GM23338 (cell line): ENCODE measurements around the gene MAPK4. TPM values are rescaled to one million over a fixed set of nuclear protein-coding genes. Genes with fewer than 3 reads are reported as not detected.

Experiments used
- ATAC-seq: fragments of 200-7000 bp; cut with Tn5 transposase; 3 replicates; pipeline ENCODE4 v1.9.1; 2020
- DNase-seq: peaks from one replicate; pipeline ENCODE4 v3.0.0-alpha.2; 2015; ENCODE audit warnings: low spot score
- H2AFZ ChIP-seq: fragments of 200-600 bp; sonication (generic); 2 replicates; pipeline ENCODE4 v1.8.0; 2016; ENCODE audit warnings: antibody characterized with exemption, mild to moderate bottlenecking, moderate library complexity
- H3F3A ChIP-seq: fragments of 200-600 bp; sonication (generic); replicated peaks from 2 replicates; pipeline ENCODE4 v1.8.0; 2017; ENCODE audit warnings: antibody characterized with exemption, mixed run types, low read depth
- H3K27ac ChIP-seq: fragments of 200-600 bp; sonication (generic); 2 replicates; pipeline ENCODE4 v1.6.1; 2016; ENCODE audit warnings: low read depth
- H3K27me3 ChIP-seq: fragments of 200-600 bp; sonication (generic); 2 replicates; pipeline ENCODE4 v1.8.0; 2016; ENCODE audit warnings: mild to moderate bottlenecking, mixed run types, moderate library complexity; ENCODE audit not compliant: insufficient read depth
- H3K36me3 ChIP-seq: fragments of 200-600 bp; sonication (generic); 2 replicates; pipeline ENCODE4 v1.8.0; 2016; ENCODE audit warnings: mild to moderate bottlenecking; ENCODE audit not compliant: insufficient read depth
- H3K4me1 ChIP-seq: fragments of 200-600 bp; sonication (generic); 2 replicates; pipeline ENCODE4 v1.8.0; 2016; ENCODE audit warnings: mild to moderate bottlenecking, moderate library complexity; ENCODE audit not compliant: insufficient read depth
- H3K4me2 ChIP-seq: fragments of 200-600 bp; sonication (generic); 2 replicates; pipeline ENCODE4 v1.7.1; 2017; ENCODE audit warnings: mixed run types
- H3K4me3 ChIP-seq: fragments of 200-600 bp; sonication (generic); 2 replicates; pipeline ENCODE4 v1.6.1; 2016; ENCODE audit warnings: mixed run types
- H3K79me2 ChIP-seq: fragments of 200-600 bp; sonication (generic); replicated peaks from 2 replicates; pipeline ENCODE4 v1.8.0; 2017; ENCODE audit warnings: mild to moderate bottlenecking; ENCODE audit not compliant: insufficient read depth
- H3K9me2 ChIP-seq: fragments of 200-600 bp; sonication (generic); 2 replicates; pipeline ENCODE4 v1.8.0; 2017; ENCODE audit not compliant: insufficient read depth
- H4K20me1 ChIP-seq: fragments of 200-600 bp; sonication (generic); replicated peaks from 2 replicates; pipeline ENCODE4 v1.8.0; 2017; ENCODE audit warnings: mild to moderate bottlenecking; ENCODE audit not compliant: insufficient read depth
- H3K27ac Mint-ChIP-seq: 2 replicates; pipeline ENCODE4 v1.8.0; 2020; ENCODE audit warnings: inconsistent platforms, mild to moderate bottlenecking, moderate library complexity, mixed read lengths
- H3K27me3 Mint-ChIP-seq: 3 replicates; pipeline ENCODE4 v1.8.0; 2022; ENCODE audit warnings: low read depth, mild to moderate bottlenecking, moderate library complexity, mixed read lengths, inconsistent platforms; ENCODE audit not compliant: insufficient read depth, poor library complexity
- H3K36me3 Mint-ChIP-seq: 3 replicates; pipeline ENCODE4 v1.8.0; 2021; ENCODE audit warnings: low read depth, mild to moderate bottlenecking, inconsistent platforms, moderate library complexity, mixed read lengths
- H3K4me1 Mint-ChIP-seq: 3 replicates; pipeline ENCODE4 v1.8.0; 2020; ENCODE audit warnings: mild to moderate bottlenecking, inconsistent platforms, mixed read lengths
- H3K4me3 Mint-ChIP-seq: 3 replicates; pipeline ENCODE4 v1.8.0; 2021; ENCODE audit warnings: moderate library complexity, mild to moderate bottlenecking, inconsistent platforms, mixed read lengths
- H3K9me3 Mint-ChIP-seq: 3 replicates; pipeline ENCODE4 v1.8.0; 2020; ENCODE audit warnings: moderate library complexity, mild to moderate bottlenecking, inconsistent platforms, mixed read lengths
- CTCF ChIP-seq, 2 experiments: fragments of 200-600 bp in 1 of 2; sonication (generic) in 1 of 2; conservative IDR thresholded peaks; 2 replicates each; pipeline versions ENCODE4 v1.5.1 to v1.6.1; 2016 to 2017; ENCODE audit warnings: antibody characterized with exemption in 2 of 2, low read depth in 2 of 2, mild to moderate bottlenecking in 2 of 2, moderate library complexity in 1 of 2
- ETS1 ChIP-seq: IDR thresholded peaks from 2 replicates; pipeline ENCODE4 v1.6.1; 2016; ENCODE audit warnings: antibody characterized with exemption
- EZH2 ChIP-seq: fragments of 200-600 bp; sonication (generic); IDR thresholded peaks from one replicate; pipeline ENCODE4 v1.8.0; 2017; ENCODE audit warnings: antibody characterized with exemption, mild to moderate bottlenecking, low read depth; ENCODE audit not compliant: unreplicated experiment
- EZH2phosphoT487 ChIP-seq: fragments of 200-600 bp; sonication (generic); IDR thresholded peaks from one replicate; pipeline ENCODE4 v1.8.1; 2018; ENCODE audit warnings: antibody characterized with exemption; ENCODE audit not compliant: unreplicated experiment
- JUNB ChIP-seq: IDR thresholded peaks from one replicate; pipeline ENCODE4 v1.6.1; 2016; ENCODE audit warnings: antibody characterized with exemption; ENCODE audit not compliant: unreplicated experiment
- NANOG ChIP-seq: IDR thresholded peaks from 2 replicates; pipeline ENCODE4 v1.6.1; 2016; ENCODE audit warnings: antibody characterized with exemption, borderline replicate concordance
- POLR2AphosphoS5 ChIP-seq: IDR thresholded peaks from 2 replicates; pipeline ENCODE4 v1.6.1; 2016; ENCODE audit warnings: antibody characterized with exemption, low read depth
- REST ChIP-seq: IDR thresholded peaks from one replicate; pipeline ENCODE4 v1.6.1; 2018; ENCODE audit warnings: antibody characterized with exemption; ENCODE audit not compliant: unreplicated experiment
- STAT1 ChIP-seq: IDR thresholded peaks from one replicate; pipeline ENCODE4 v1.6.1; 2016; ENCODE audit warnings: antibody characterized with exemption; ENCODE audit not compliant: unreplicated experiment
- ZNF331 ChIP-seq: fragments of 250-450 bp; sonication (Bioruptor Pico); IDR thresholded peaks from 2 replicates; pipeline ENCODE4 v1.5.0; 2020; ENCODE audit warnings: low read depth, mild to moderate bottlenecking, moderate library complexity
- polyA plus RNA-seq: library from polyadenylated mRNA; unstranded; fragments of >200 nt; fragmentation: Nextera tagmentation; extraction: Ambion mirVana; gene quantifications from 2 replicates; pipeline ENCODE4 v1.2.1, GENCODE V29; 2016
- total RNA-seq: library from RNA; depleted of rRNA; stranded (reverse); fragments of >200 nt; shearing (Covaris generic); gene quantifications from 2 replicates; pipeline ENCODE4 v1.2.3, GENCODE V29; 2014

The MAPK4 gene
- total and polyA plus RNA-seq, 2 experiments from 2014 or later = 1.3 to 4.4 TPM

- no peaks in the 10 kb centered on the region for H3K27me3 ChIP-seq
- Mint-ChIP-seq H3K4me3 (no peak overlapping the region), H3K27me3 (peaks cover 6% of the 10 kb centered on the region), H3K36me3 (no peaks in the 10 kb centered on the region), H3K4me1 (peaks cover 15% of the 10 kb centered on the region), H3K27ac (no peak overlapping the region), H3K9me3 (no peaks in the 10 kb centered on the region)
- no peak overlapping the region for H3K4me2 ChIP-seq
- DNase-seq (no peak), ATAC-seq (no peak)
- H3K9me2 ChIP-seq = peaks cover 11% of the 10 kb centered on the region; the same call in 1 of the 2 replicates
- no peak overlapping the region for H2AFZ ChIP-seq
- no peaks in the 10 kb centered on the region for H3K79me2 ChIP-seq
- H4K20me1 ChIP-seq = no peaks in the 10 kb centered on the region
- no peaks in the 10 kb centered on the region for H3F3A ChIP-seq
- H3K36me3 ChIP-seq = no peaks in the 10 kb centered on the region
- no peaks in the 10 kb centered on the region for H3K4me1 ChIP-seq
- no peak overlapping the region for H3K27ac ChIP-seq
- TF ChIP-seq JUNB (no peak), STAT1 (no peak), NANOG (no peak), EZH2 (no peak), EZH2phosphoT487 (no peak), POLR2AphosphoS5 (no peak), ZNF331 (CRISPR knock-in tag) (no peak), ETS1 (no peak), CTCF (conservative IDR thresholded peaks at IDR 0.05; ENCODE audit: low read depth in 2 of 2) (no peak), REST (no peak)
- no peak overlapping the region for H3K4me3 ChIP-seq
These were observed 87.9 kb downstream of the MAPK4 start for GRCh38 chr18:50647792-50648191.

- Mint-ChIP-seq H3K9me3 (no peaks in the 10 kb centered on the region), H3K4me3 (no peak overlapping the region), H3K27me3 (peaks cover 3% of the 10 kb centered on the region), H3K36me3 (no peaks in the 10 kb centered on the region), H3K4me1 (peaks cover 2% of the 10 kb centered on the region), H3K27ac (no peak overlapping the region)
- H3K79me2 ChIP-seq = no peaks in the 10 kb centered on the region
- peaks cover 11% of the 10 kb centered on the region; the same call in 1 of the 2 replicates for H3K9me2 ChIP-seq
- no peaks in the 10 kb centered on the region for H3K36me3 ChIP-seq
- ATAC-seq (no peak), DNase-seq (no peak)
- H3K4me3 ChIP-seq = no peak overlapping the region
- no peak overlapping the region for H3K4me2 ChIP-seq
- no peak overlapping the region for H2AFZ ChIP-seq
- no peak overlapping the region for H3K27ac ChIP-seq
- no peaks in the 10 kb centered on the region for H3K27me3 ChIP-seq
- H4K20me1 ChIP-seq = no peaks in the 10 kb centered on the region
- no peaks in the 10 kb centered on the region for H3K4me1 ChIP-seq
- no peaks in the 10 kb centered on the region for H3F3A ChIP-seq
- no peak for TF ChIP-seq EZH2
- no peak for TF ChIP-seq STAT1
- no peak for TF ChIP-seq EZH2phosphoT487
- TF ChIP-seq REST = no peak
- TF ChIP-seq POLR2AphosphoS5 = no peak
- no peak for TF ChIP-seq ETS1
- TF ChIP-seq JUNB = no peak
These were observed 89.9 kb downstream of the MAPK4 start for GRCh38 chr18:50649821-50650220.
